Hematopoietic multipotent progenitor cell treated with erythropoietin and hydrocortisone succinate and interleukin-3 and kit ligand, for 4 days (in vitro differentiated cells): ENCODE measurements around the gene MCRS1.
"Not testable (repeated sequence)": the region's sequence is repeated elsewhere in the genome, so short reads cannot be mapped to it uniquely, and the experiment has no call there.

Experiments used
- DNase-seq: peaks from one replicate; pipeline ENCODE4 v3.0.0-alpha.2; 2015

Gene MCRS1

GRCh38 chr12:49540229-49541139 is 27.5 kb downstream of the MCRS1 start:
- peak; percentile 37 for DNase-seq

DNA sequence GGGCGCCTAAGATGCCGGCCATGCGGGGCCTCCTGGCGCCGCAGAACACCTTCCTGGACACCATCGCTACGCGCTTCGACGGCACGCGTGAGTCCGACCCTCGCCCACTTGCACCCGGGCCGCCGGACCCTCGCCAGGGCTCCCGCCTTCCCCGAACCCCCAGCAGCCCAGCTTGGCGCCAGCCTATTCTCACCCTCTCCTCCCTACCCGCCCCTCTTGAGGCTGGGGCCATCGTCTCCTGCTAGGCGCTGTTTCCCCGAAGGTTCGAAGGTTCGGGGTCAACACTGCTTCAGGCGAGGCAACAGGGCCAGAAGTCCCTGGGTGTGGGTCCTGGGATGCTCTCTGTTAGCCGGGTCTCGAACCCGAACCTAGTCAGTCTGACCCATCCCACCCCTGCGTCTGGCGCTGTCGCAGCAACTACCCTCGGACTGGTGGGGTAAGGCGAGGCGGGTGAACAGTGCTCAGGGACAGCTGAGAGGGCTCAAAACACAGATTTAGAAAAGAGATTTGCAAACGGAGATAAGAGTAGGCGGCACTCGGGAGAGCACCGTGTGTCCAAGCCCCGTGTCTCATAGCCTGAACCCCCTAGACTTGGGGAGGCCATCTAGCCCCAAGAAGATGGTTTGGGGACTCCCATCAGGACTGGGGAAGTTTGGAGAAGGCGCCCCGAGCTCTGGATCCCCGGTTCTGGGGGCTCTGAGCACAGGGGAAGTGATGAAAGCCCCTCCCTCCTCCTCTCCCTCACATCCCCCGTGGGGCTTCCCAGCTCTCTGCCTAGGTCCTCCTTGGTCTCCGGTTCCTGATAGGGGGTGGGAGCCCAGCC is 28.3 kb downstream of the MCRS1 start:
- no peak for DNase-seq

DNA sequence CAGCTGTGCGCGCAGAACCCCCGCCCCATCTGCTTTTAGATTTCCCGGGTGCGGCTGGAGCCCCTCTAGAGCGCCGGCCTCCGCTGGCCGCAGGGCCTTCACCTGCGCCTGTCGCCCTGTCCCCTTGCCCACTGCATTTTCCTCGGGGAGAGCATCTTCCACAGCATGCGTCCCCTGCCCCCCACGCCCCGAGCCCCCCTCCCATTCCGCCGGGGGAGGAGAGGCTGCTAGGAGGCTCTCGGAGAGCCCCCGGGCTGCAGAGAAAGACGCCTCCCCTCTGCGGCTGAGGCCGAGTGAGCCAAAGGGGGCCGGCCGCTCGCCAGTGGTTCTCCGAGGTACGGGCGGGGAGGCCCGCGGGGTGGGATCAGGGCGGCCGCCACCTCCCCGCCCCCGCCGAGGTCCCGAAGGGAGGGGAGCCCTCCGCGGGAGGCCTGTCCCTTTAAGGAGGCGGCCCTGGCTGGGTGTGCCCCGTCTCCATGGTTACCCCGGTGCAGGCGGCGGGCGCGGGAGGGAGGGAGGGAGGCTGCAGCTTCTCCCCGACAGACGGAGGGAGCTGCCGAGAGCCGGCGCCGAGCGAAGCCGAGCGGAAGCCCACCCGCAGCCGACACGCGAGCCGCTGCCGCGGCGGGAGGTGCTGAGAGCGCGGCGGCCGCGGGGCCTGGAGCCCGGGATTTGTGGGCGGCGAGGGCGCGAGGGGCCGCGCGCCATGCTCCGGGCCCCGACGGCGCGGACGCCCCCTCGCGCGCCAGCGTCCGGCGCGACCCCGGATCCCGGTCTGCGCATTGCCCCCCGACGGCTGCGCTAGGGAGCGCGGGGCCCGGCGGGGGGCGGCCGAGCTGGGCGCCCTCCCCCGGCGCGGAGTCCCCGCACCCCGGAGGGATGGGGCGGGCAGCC is 29.2 kb downstream of the MCRS1 start, which contains the start of gene KCNH3:
Gene KCNH3 (plus strand): TSS at position 521 of the 894 bp plus-strand sequence. CDS start 387 bp downstream, outside the sequence.
- peak; percentile 92 for DNase-seq

DNA sequence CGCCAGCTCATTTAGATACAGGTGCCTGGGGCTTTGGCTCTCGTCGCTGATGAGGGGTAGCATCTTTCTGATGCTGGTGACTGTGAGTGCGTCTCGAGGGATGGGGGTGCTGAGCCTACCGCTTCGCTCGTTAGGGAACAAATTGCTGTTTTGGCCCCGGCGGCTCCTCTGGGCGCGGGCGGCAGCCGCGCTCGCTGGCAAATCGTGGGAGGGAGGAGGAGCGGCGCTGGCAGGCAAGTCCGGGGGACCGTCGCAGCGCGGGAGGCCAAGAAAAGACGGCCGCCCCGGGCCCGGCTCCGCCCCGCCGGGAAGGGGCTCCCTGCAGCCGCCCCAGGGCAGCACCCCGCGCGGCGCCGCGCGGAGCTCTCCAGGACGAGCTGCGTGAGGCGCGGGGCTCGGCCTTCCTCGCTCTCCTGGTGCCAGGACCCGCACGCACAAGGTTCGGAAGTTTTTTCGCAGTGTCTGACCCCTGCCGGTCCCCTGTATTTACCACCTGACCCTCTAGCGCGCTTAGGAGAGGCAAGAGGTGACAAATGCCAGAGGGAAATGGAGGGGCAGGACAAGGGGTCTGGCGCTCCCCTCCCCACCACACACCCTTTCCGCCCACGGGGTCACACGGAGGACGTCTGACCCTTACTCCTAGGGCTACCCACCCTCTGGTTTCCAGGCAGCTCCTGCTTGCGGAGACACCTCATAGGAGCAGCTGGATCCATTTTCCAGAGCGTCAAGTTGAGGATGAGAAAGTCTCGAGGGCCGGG is 30.0 kb downstream of the MCRS1 start:
- peak; percentile 48 for DNase-seq

- no peak for DNase-seq
Observed at GRCh38 chr12:49537231-49537751, 30.7 kb downstream of the MCRS1 start.

- peak; percentile 24 for DNase-seq
Observed at GRCh38 chr12:49536526-49537071, 31.3 kb downstream of the MCRS1 start.

GRCh38 chr12:49535921-49536525 is 31.9 kb downstream of the MCRS1 start:
- DNase-seq = no peak

DNA sequence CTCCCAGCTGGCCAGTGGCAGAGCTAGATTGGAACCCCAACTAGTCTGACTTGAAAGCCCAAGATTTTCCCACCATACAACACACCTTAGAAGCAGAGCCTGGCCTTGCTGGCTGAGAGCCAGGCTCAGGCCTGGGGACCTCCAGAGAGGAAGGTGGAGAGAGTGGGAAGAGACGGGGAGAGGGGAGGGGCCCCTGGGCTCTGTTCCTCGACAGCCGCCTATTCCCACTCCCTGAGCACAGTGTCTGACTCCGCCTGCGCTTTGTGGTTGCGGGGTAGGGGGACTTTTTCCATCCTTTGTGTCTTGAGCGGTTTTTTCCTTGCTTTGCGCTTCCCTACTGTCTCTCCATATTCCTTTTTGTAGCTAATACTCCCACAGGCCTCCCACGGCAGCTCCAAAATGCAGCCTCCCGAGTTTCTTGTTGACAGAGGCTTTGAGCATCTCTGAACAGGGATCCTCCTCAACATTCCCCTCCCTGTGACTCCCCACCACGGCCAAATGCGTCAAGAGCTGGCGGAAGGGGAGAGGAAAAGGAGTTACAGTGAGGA is 33.1 kb downstream of the MCRS1 start:
- no peak for DNase-seq

DNA sequence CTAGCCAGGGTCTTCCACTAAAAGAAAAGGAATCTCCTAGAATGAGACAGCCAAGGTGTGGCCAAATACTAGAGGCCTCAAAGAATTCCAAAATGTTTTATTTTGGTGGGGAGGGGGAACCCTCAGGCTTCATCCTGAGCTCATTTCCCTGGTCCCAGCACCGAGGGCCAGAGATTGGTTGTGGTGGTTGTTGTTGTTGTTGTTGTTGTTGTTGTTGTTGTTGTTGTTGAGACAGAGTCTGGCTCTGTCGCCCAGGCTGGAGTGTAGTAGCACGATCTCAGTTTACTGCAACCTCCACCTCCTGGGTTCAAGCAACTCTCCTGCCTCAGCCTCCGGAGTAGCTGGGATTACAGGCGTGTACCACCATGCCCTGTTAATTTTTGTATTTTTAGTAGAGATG is 33.8 kb downstream of the MCRS1 start:
- DNase-seq = not testable (repeated sequence)

DNA sequence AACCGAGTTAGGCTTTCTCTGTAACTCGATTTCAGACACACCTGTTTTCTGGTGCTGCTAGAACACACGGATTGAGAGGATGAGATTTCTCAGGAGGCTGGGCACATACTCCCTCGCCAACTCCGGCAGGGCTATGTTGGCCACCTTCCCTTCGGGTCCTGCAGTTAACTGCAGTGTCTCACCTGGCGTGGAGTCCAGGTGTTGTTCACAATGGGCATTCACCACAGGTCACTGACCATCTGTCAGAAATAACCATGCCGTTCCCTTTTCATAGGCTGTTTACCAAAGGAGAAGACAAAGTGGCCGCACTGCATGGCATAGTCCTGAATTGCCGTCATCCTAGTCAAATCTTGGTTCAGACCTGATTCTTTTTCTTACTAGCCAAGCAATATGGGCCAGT is 34.6 kb downstream of the MCRS1 start:
- no peak for DNase-seq

GRCh38 chr12:49531745-49532144 is 36.2 kb downstream of the MCRS1 start:
- DNase-seq = no peak

DNA sequence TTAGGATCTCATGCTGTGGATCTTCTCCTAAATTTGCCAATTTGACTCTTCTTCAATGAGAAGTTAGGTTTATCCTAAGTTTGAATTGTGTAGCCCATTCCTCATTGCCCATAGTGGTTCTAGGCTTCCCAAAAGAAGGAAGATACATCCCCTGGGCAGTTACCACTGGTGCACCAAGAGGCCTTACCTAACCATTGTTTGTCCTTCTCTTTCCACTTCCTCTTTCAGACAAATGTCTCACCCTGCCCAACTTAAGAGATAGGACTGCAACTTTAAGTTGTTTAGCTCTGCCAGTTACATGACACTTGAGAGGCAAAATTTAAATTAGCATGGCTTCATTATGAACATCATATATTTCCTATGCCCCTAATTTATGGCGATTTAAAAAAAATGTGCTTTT is 38.5 kb downstream of the MCRS1 start:
- peak; percentile 79 for DNase-seq

GRCh38 chr12:49527361-49528130 is 40.4 kb downstream of the MCRS1 start:
- DNase-seq = no peak

DNA sequence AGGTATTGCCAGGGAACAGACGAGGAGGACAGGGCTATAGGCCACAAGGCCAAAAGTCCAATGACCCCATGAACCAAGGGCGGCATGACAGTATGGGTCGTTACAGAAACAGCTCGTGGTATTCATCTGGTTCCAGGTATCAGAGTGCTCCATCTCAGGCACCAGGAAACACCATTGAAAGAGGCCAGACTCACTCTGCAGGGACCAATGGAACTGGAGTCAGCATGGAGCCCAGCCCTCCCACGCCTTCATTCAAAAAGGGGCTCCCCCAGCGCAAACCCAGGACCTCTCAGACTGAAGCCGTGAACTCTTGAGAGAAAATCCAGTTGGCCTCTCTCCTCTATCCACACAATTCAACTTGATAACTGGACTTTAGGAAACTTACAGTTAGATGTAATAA is 42.0 kb downstream of the MCRS1 start:
- DNase-seq = no peak

DNA sequence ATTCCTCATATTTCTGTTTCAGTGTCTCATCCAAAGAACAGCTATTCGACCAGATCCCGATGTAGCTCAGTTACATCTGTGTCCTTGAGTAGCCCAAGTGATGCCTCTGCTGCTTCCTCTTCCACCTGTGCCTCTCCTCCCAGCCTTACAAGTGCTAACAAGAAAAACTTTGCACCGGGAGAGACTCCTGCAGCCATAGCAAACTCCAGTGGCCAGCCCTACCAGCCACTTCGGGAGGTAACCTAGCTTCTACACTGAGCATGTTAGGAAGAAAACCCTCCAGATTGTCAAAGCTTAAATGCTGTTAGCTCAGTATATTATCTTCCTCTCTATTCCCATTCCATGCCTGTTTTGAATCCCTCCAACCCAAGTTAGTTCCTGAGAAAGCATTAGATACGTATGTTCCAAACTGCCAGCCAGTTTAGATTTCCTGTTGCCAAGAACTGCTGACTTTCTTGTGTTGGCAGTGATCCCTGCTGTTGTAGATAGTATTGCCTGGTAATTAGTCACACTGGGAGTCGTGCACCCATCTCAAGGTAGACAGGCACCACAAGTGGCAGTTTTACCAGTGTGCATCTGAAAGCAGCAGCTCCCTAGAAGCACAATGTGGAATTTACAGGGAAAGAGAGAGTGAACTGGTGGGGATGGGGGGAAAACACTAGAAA is 43.1 kb downstream of the MCRS1 start:
- no peak for DNase-seq

DNA sequence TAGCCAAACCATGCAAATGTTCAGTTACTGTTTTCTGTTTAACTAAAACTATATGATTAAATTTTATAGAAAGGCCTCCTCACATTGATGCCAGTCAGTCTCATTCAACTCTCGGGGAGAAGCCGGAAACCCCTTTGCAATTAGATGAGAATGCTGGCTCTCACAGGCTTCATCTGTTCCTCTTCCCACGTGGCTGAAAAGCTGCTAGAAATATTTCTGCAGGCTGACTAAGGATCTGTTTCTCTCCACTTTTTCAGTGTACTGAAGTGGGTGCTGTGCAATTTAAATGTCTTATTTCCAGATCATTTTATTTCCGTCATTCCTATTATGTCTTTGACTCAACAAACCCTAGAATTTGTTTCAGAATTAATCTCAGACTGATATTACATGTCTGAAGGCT is 46.6 kb downstream of the MCRS1 start:
- DNase-seq = no peak

DNA sequence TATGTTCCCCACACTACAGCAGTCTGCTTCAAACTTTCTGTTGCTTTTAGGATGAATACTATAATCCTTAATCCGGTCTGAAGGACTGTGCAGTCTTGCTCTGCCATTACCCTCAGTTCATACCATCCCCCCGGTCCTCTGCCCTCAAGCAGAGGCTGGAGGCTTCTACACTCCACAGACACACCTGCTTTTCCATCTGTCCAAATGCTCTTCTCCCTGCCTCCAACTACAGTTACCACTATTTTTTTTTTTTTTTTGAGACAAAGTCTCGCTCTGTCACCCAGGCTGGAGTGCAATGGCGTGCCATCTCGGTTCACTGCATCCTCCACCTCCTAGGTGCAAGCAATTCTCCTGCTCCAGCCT is 48.4 kb downstream of the MCRS1 start:
- DNase-seq = no peak

- DNase-seq = no peak
Observed at GRCh38 chr12:49518914-49519573, 48.9 kb downstream of the MCRS1 start.

DNA sequence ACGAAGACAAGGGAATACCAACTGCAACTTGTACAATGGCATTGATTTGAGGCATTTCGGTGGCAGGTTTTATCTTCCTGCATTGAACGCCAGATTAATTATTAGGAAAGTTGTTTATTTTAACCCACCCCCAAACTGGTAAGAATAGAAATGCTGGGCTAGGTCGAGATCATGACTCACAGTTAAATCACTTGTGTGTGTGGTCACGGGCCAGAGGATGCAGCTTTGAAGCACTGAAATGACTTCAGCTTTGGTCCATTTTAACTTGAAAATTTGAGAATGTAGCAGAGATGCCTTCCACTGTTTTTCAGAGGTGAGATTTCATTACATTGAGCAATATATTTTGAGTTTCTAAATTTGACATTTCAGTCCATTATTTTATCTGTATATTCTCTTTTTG is 52.7 kb downstream of the MCRS1 start:
- no peak for DNase-seq
